GM18861 (cell line): ENCODE results near the gene HMCN2.

Experiments
- ATAC-seq: cut with Tn5 transposase; IDR thresholded peaks from one replicate; pipeline ENCODE4 v1.9.1; 2021; ENCODE audit not compliant: unreplicated experiment

HMCN2 gene

GRCh38 chr9:130265431-130266235 is at the start of gene HMCN2:
Gene HMCN2, plus strand, starts transcription at chr9:130265760. Its CDS starts 119 bp downstream, at chr9:130265879.
- no peak for ATAC-seq

DNA sequence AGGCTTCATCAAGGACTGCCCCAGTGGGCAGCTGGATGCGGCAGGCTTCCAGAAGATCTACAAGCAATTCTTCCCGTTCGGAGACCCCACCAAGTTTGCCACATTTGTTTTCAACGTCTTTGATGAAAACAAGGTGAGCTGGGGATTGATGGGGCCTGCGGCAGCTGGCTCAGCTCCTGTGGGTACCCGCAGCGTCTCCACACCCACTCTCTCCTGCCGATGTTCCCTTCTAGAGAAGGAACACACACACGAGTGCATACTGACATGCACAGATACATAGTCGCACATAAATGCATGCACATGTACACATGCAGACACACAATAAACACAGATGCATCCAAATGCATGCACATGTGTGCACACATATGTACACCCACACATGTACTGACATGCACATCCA is 47.7 kb upstream of the HMCN2 start:
- no peak for ATAC-seq

GRCh38 chr9:130219661-130220096 is 45.9 kb upstream of the HMCN2 start:
- no peak for ATAC-seq

GRCh38 chr9:130220352-130220751 is 45.2 kb upstream of the HMCN2 start:
- no peak for ATAC-seq

DNA sequence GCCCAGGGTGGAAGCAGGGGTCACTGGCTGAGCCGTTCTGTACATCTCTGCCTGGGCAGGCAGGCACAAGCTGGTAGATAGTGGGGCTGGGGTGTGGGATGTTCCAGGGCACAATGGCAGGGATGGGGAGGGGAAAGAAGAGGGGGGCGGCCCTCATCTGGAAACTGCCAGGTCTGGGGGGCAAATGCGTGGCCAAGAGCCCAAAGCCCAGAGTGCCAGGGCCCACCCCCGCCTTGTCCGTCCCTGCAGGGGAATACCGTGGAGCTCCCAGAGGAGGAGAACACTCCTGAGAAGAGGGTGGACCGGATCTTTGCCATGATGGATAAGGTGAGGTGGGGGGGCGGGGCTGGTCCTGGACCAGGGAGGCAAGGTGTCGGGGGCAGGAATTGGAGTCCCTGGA is 42.7 kb upstream of the HMCN2 start:
- ATAC-seq: no peak

DNA sequence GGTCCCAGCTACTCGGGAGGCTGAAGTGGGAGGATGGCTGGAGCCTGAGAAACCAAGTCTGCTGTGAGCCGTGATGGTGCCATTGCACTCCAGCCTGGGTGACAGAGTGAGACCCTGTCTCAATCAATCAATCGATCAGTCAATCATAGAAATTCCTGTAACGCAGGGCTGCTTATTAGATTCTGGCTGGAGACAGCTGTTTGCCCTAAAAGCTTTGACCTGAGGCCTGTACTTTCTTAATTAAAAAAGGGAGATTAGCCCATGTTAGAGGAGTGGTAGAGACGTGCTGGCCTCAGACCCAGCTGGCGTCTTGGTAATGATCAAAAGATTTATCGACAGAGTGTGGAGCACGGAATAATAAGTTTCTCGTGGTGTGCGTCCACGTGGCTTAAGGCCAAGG is 40.5 kb upstream of the HMCN2 start:
- ATAC-seq: no peak

DNA sequence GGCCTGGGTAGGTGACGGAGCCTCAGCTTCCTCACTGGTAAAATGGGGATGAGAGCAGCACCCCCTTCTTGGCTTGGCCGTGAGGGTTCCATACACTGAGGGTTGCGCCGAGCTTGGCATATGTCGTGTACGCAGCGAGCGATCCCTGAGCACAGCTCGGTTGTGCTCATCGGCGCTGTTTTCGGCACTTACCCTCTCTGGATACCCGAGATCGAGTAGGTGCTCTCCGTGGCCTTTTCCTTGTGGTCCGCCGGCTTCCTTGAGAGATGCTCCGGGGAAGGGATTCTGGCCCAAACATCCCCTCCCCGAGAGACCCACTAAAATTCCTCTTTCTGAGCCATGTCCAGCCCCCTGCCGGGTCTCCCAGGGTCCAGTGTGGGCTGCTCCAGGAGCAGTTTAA is 40.0 kb upstream of the HMCN2 start:
- no peak for ATAC-seq

DNA sequence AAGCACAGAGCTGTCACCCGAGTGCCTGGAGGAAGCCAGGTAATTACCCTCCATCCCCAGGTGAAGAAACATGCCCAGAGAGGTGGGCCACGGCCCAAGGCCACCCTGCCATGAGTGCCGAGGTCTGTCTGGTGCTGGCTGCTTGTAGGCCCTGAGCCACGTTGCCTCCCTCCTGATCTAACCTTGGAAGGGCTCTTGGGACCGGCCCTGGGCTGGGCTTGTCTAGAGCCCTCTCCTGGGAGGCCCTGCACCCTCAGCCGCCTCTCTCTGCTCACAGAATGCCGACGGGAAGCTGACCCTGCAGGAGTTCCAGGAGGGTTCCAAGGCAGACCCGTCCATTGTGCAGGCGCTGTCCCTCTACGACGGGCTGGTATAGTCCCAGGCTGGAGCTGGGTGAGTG is 39.4 kb upstream of the HMCN2 start:
- ATAC-seq: no peak

DNA sequence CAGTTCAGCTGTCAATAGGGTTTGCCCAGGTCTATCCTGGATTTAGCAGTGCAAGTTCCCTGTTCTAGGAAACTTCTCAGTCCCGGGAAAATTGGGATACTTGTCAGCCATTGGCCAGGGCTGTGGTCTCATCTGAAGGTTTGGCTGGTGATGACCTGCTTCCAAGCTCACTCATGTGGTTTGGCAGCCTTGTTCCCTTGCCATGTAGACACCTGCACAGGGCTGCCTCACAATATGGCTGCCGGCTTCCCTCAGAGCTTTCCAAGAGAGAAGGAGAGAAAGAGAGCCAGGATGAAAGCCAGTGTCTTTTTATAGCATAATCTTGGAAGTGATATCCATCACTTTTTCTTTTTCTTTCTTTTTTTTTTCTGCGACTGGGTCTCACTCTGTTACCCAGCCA is 37.7 kb upstream of the HMCN2 start:
- no peak for ATAC-seq

DNA sequence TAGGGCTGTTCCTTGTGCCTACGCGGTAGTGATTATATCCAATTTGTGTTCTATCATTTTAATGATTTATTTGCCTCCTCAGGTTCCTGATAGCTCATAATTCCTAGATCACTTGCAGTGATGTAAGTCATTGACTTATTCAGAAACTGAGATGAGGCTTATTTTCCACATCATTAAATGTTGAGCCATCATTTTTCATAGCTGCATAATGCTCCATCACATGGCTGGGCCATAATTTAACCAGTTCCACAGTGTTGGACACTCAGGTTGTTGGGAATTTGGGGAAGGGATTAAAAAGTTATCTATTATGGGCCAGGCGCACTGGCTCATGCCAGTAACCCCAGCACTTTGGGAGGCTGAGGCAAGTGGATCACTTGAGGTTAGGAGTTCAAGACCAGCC is 35.8 kb upstream of the HMCN2 start:
- no peak for ATAC-seq

DNA sequence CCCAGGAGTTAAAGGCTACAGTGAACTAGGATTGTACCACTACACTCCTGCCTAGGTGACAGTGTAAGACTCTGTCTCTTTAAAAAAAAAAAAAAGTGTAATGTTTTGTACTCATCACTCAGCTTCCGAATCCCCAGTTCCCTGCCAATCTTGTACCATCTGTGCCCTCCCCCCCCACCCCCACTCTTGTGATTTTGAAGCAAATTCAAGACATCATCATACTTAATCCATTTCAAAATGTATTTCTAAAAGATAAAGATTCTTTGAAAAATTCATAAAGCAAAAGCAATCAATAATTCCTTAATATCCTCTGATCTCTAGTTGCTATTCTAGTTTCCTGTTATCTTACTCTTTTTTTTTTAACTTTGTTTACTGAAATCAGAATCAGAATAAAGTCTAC is 34.9 kb upstream of the HMCN2 start:
- ATAC-seq: no peak

DNA sequence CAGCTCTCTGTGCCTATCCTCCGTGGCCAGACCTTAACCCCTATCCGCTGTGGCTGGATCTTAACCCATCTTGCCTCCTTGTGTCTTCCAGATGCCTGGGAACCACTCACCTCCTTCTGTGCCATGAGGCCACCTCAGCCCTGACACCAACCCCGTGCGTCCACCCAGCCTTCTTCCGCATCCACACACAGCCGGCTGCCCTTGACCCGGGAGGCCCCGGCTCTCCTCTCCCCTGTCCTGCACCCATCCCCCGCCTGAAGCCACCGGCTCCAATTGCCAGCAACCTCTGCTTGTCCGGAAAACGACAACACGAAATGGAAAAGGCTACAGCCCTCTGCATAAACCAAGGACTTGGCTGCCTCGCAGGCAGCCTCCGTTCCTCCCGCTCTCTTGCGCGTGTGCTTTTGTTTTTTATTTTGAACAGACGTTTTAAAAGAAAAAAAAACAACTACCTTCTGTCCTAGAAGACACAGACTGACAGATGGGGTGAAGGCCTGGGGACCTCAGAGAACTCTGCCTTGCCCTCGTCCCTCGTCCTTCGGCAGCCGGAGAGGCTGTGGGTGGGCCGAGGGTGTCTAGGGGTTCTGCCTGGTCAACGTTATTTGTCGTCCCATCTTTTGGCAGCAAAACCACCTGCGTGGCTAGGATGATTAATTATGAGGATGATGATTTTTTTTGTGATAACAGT is 32.5 kb upstream of the HMCN2 start:
- ATAC-seq: no peak

GRCh38 chr9:130233587-130233945 is 32.0 kb upstream of the HMCN2 start:
- no peak for ATAC-seq

DNA sequence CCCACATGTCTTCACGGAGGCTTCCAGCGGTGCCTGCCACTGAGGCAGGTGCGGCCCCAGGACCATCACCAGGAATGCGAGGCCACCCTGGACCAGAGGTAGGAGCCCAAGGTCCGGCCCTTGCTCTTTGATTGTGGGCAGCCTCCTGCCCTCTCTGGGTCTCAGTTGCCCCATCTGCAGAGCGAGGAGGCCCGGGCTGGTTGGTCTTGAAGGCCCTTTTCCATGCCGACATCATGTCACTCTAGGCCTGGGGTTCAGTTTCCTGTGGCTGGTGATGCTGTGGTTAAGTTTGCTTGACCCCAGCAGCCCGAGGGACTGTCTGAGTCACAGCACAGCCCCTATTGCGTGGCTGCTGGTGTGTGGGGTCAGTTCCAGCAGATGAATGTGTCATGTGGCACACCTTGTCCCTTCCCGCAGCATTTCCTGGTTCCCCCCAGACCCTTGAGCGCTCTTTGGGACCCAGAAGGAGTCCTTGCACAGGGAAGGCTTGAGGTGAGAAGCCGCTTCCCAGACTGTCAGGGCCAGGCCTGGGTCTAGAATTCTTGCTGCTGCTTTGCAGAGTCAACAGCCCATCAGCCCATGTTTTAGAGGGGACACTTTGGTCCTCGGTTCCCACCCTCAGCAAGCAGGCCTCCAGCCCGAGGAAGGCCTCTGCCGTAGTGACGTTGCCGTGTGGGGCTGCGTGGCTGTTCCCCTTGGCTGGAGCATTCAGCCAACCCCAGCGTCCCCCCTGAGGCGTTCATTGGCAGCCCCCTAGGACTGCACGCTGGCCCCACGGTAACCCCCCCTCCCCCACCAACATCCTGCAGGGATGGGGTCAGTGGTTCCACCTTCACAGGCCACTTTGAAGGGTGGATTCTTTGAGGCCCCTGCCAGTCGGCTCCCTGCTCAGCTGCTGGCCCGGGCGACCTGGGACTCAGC is 31.0 kb upstream of the HMCN2 start:
- ATAC-seq: no peak

- no peak for ATAC-seq
Observed at GRCh38 chr9:130235558-130236435, 29.8 kb upstream of the HMCN2 start.

GRCh38 chr9:130236436-130236985 is 29.0 kb upstream of the HMCN2 start:
- no peak for ATAC-seq

- no peak for ATAC-seq
Observed at GRCh38 chr9:130237076-130237475, 28.5 kb upstream of the HMCN2 start.

DNA sequence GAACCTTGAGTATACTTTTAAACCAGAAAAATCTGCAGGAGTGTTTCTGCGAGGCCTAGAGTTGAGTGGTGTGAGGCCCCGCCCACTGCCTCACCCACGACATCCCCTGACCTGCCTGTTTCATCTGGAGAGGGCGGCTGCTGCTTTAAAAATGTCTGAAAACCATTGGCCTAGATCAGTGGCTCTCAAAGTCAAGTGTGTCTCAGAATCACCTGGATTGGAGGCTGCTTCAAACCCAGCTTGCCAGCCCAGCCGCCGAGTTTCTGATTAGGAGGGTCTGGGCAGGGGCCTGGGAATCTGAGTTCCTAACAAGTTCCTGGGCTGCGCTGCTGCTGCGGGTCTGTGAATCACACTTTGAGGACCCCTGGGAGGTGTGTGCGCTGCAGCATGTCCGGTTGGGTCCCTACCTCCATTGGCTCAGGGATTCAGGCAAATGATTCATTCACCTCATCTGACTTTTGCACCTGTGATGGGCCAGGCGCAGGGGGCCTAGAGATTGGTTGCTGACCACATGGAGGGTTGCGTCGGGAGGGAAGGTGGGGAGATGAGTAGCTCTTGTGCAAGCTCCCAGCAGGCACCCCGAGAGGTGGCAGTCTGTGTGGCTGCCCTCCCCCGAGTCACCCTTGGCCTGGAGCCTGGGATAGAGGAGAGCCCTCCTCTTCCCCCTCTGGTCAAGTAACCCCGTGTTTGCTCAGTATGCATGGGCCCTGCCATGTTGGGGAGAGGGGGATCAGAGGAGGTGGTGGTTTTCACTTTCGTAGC is 27.6 kb upstream of the HMCN2 start:
- no peak for ATAC-seq

- no peak for ATAC-seq
Observed at GRCh38 chr9:130239363-130239695, 26.2 kb upstream of the HMCN2 start.
